Measurements from ENCODE around the gene KCNK16. TPM values are rescaled to one million over a fixed set of nuclear protein-coding genes. Genes with fewer than 3 reads are reported as not detected.

KCNK16 gene
- polyA plus RNA-seq, 1 donor from 2014 or later, result not detected

GRCh38 chr6:39333644-39334438 is 11.3 kb upstream of the KCNK16 start:
- Histone ChIP-seq H3K9ac (ENCODE audit: low read length) (no peak overlapping the region), H3F3A (ENCODE audit: insufficient read depth, low read length, poor library complexity, severe bottlenecking) (no peaks in the 10 kb centered on the region), H3K4me2 (ENCODE audit: low read length) (no peak overlapping the region), H3K4me3 (ENCODE audit: low read length) (no peak overlapping the region), H3K9me3 (ENCODE audit: low read length) (no peaks in the 10 kb centered on the region), H3K9me2 (ENCODE audit: insufficient read depth, low read length) (no peaks in the 10 kb centered on the region), H3K27ac (ENCODE audit: low read length) (no peak overlapping the region), H3K27me3 (ENCODE audit: insufficient read depth, low read depth, low read length) (no peaks in the 10 kb centered on the region), H4K20me1 (ENCODE audit: insufficient read depth) (no peaks in the 10 kb centered on the region), H2AFZ (ENCODE audit: low read depth, low read length) (no peak overlapping the region), H3K79me2 (replicated peaks; ENCODE audit: insufficient read depth, low read length) (no peaks in the 10 kb centered on the region), H3K36me3 (ENCODE audit: insufficient read depth, low read length) (no peaks in the 10 kb centered on the region)
- TF ChIP-seq TAF1 (IDR thresholded peaks at IDR 0.05; ENCODE audit: low read depth), result no peak
- no peak for TF ChIP-seq POLR2AphosphoS5 (IDR thresholded peaks at IDR 0.05)
- no peak for TF ChIP-seq SMC3 (conservative IDR thresholded peaks at IDR 0.05; ENCODE audit: poor library complexity)
- TF ChIP-seq REST (IDR thresholded peaks at IDR 0.05; ENCODE audit: borderline replicate concordance), result no peak
- TF ChIP-seq EP300 (conservative IDR thresholded peaks at IDR 0.05; ENCODE audit: poor library complexity, severe bottlenecking), result no peak
- TF ChIP-seq MXI1 (conservative IDR thresholded peaks at IDR 0.05; ENCODE audit: poor library complexity, severe bottlenecking), result no peak
- no peak for TF ChIP-seq CTCF (IDR thresholded peaks at IDR 0.05; ENCODE audit: poor library complexity, severe bottlenecking)
- TF ChIP-seq EZH2 (IDR thresholded peaks at IDR 0.05; ENCODE audit: borderline replicate concordance, insufficient read depth, low read length, poor library complexity, severe bottlenecking), result no peak
- no peak for TF ChIP-seq RAD21 (conservative IDR thresholded peaks at IDR 0.05)

GRCh38 chr6:39330476-39330875 is 8.0 kb upstream of the KCNK16 start:
- Histone ChIP-seq H3K4me2 (ENCODE audit: low read length) (no peak overlapping the region), H3K27ac (ENCODE audit: low read length) (no peak overlapping the region), H3K79me2 (replicated peaks; ENCODE audit: insufficient read depth, low read length) (no peaks in the 10 kb centered on the region)

More at GRCh38 chr6:39330476-39330875, 8.0 kb upstream of the KCNK16 start:
- Histone ChIP-seq H3K27me3 (ENCODE audit: insufficient read depth, low read depth, low read length) (no peaks in the 10 kb centered on the region), H3K9me3 (ENCODE audit: low read length) (no peaks in the 10 kb centered on the region), H2AFZ (ENCODE audit: low read depth, low read length) (no peak overlapping the region), H3K36me3 (ENCODE audit: insufficient read depth, low read length) (no peaks in the 10 kb centered on the region), H3K4me3 (ENCODE audit: low read length) (no peak overlapping the region), H4K20me1 (ENCODE audit: insufficient read depth) (no peaks in the 10 kb centered on the region), H3K9me2 (ENCODE audit: insufficient read depth, low read length) (no peaks in the 10 kb centered on the region), H3F3A (ENCODE audit: insufficient read depth, low read length, poor library complexity, severe bottlenecking) (no peaks in the 10 kb centered on the region), H3K9ac (ENCODE audit: low read length) (no peak overlapping the region)
- TF ChIP-seq POLR2AphosphoS5 (IDR thresholded peaks at IDR 0.05), result no peak
- no peak for TF ChIP-seq TAF1 (IDR thresholded peaks at IDR 0.05; ENCODE audit: low read depth)
